B cell (primary cell): Measurements from ENCODE around the gene FNDC3A.

Experiments used
- EZH2 ChIP-seq: IDR thresholded peaks from 2 replicates; pipeline ENCODE4 v1.6.1; 2012; ENCODE audit warnings: borderline replicate concordance, low read depth, mild to moderate bottlenecking, moderate library complexity, low read length; ENCODE audit not compliant: insufficient read depth, poor library complexity, severe bottlenecking
- TF ChIP-seq, protein P1 (sequence below): fragments of 200-600 bp; IDR thresholded peaks from one replicate; pipeline ENCODE4 v1.8.0; 2022; ENCODE audit warnings: antibody characterized with exemption, mild to moderate bottlenecking

DNA sequence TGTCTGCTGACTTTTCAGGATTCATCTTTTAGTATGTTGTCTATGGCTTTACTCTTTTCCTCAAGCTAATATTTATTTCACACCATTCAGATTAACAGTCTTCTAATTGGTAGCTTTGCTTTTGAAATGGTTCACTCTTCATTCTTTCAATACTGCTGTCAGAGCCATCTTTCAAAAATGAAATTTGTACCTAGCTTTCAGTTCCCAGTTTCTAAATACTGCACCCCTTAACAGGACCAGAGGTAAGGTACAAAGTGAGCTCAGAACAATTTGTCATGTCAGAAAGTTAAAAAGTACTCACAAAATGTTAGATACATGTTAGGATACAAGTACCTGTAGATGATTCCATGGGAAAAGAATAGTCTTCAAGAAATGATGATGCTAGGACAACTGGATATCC is 83.0 kb downstream of the FNDC3A start:
- TF ChIP-seq, protein P1, sequence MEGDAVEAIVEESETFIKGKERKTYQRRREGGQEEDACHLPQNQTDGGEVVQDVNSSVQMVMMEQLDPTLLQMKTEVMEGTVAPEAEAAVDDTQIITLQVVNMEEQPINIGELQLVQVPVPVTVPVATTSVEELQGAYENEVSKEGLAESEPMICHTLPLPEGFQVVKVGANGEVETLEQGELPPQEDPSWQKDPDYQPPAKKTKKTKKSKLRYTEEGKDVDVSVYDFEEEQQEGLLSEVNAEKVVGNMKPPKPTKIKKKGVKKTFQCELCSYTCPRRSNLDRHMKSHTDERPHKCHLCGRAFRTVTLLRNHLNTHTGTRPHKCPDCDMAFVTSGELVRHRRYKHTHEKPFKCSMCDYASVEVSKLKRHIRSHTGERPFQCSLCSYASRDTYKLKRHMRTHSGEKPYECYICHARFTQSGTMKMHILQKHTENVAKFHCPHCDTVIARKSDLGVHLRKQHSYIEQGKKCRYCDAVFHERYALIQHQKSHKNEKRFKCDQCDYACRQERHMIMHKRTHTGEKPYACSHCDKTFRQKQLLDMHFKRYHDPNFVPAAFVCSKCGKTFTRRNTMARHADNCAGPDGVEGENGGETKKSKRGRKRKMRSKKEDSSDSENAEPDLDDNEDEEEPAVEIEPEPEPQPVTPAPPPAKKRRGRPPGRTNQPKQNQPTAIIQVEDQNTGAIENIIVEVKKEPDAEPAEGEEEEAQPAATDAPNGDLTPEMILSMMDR, result no peak
- TF ChIP-seq EZH2, result no peak
